ENCODE data around the gene ZFHX3.

Gene ZFHX3

GRCh38 chr16:72865258-72865657 is 182.7 kb downstream of the ZFHX3 start:
- DNase-seq: no peak

DNA sequence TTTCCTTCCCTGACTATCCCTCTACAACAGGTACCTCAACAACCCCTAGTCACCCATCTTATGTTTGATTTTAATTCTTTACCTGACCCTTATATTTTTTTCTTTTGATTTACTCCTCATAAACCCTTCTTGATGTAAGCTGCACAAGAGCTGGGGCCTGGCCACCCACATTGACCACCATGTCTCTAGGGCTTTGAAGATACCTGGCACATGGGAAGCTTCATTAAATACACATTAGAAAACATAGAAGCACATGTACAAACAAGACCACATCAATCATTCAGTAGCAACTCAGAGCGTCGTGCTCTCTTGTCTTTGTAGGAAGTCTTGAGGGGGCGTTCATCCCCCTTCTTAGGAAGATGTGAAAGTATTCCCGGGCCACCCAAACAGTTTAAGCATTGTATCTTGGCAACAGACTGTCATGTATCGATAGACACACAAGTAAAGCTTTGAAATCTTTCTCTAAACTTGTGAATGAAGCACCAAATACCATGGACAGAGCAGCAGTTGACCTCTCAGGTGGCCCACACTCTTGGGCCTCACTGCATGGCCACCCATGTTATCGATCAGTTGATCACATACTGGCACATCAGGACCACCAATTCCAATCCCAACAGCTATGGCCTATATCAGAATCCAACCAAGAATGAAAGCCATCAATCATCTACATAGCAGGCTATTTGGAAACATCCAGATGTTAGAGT is 183.6 kb downstream of the ZFHX3 start:
- no peak for DNase-seq

- no peak for DNase-seq
These were observed 185.8 kb downstream of the ZFHX3 start for GRCh38 chr16:72862090-72862489.

GRCh38 chr16:72860726-72861562 is 187.0 kb downstream of the ZFHX3 start:
- DNase-seq: no peak

DNA sequence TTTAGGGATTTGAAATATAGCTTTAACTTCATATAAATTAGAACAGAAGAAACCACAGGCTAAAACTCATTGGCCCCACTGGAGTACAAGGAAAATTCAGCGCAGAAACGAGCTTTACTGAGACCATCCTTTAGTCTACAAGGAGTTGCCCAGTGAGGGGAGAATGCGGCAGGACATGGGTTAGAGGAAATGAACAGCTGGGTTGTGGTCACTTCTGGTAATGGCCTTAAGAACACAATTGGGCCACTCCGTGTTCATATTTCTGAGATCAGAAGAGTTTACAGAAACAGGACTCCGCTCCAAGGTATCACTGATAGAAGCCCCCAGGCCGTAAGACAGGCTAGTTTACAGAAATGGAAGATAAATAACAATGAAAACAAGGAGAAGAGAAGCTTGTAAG is 188.3 kb downstream of the ZFHX3 start:
- no peak for DNase-seq

DNA sequence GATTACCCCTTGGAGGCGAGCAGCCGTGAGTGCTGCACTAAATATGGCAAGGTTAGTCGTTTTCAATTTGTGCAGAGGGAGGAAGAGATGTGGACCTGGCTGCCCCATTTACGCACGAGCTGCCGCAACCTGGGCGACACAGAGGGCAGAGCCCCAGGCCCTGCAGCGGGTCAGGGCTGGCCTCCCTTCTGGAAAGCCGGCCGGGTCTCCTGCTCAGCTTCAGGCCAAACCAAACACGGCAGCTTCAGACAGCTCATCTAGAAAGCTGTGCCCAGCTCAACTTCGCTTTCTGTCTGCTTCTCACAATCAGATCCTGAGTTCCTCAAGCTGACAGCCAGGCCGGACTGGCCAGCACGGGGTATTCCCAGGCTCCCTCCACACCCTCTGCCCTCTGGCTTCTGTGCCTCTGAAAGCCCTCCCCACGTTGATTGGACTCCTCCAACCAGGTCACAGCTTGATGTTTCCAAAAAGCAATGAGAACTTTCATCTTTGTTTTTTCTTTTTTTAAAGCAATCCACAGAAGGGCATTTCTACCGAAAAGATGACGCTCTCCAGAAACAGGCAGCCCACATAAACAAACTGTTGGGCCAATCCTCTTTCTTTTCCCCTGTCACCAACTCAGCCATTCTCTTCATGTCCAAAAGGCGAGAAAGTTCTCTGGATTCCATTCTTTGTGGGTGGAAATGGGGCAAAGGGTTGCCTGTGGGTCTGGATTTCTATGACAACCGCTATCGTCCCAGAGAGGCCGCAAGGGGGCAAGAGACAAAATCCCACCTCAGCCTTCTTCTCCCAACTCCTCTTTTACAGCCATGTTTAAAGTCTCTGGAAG is 189.0 kb downstream of the ZFHX3 start:
- no peak for DNase-seq

DNA sequence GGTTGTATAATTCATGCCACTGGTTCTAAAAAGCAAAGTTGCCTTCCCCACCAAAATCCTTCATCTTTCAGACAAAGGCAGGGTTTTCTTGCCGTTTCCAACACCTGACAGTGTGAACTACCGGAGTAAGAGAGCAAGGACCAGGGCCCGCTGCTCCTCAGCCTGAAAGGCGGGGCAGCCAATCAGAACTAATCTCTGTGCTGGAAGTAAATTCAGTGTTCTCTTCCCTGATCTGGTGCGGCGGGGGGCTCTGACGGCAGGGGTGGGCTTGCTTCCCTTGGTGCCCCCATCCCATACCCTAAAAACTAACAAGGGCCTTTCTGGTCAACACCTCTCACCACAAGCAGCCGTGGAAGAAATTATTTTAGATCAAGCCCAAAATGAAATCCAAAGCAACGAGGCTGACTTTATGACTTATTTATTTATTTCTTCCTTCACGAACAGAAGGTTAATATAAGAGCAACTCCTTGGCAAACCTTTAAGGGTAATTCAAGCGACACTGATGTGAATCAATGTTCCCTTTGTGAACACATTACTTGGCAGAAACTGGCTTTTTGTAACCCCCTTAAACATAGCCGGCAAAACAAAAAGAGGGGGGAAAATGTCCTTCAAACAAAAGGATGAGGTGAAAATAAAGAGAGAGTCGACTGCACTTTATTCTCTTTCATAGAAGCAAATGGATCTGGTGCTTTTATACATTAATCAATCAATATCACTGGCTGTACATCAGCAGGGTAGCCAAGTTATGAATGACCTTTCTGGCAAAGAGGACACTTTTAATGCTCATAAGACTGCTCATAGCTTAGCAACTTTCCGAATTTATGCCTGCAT is 189.9 kb downstream of the ZFHX3 start:
- DNase-seq: no peak

DNA sequence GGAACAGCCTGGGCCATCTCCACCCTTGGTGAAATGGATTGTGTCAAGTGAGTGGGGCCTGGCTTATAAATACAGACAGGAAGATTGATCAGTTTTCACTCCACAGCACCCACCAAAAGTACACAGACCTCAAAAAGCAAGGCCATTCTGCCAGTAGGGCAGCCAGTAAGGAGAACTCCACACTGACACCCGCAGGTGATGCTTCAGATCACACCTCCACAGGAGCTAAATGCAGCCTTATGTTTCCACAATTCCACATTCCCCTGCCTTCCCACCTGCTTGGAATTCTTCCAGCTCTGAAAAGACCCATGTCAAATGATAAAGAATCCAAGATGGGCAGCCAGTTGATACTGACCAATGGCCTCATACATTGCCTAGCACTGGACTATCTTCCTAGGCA is 191.1 kb downstream of the ZFHX3 start:
- DNase-seq: no peak

GRCh38 chr16:72854267-72854959 is 193.5 kb downstream of the ZFHX3 start:
- DNase-seq: no peak

GRCh38 chr16:72853575-72854266 is 194.2 kb downstream of the ZFHX3 start:
- no peak for DNase-seq

- no peak for DNase-seq
These were observed 195.5 kb downstream of the ZFHX3 start for GRCh38 chr16:72852421-72852820.

- DNase-seq: no peak
These were observed 197.1 kb downstream of the ZFHX3 start for GRCh38 chr16:72850853-72851252.

DNA sequence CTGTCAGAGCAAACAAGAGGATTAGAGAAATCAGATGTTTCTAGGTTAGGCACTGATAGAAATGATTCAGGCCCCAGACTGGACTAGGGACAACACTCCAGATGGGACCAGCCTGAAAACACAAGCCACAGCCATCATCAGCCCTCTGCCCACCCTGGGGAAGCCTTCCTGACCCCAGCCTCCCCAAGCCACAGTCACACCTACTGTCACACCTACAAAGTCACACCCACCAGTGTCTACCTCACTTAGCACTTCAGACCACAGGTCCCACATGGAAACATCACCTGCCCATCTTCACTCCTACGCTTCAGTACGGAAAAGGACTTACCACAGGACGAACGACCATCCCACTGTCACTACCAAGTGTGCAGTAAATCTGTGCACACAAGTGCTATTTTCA is 197.9 kb downstream of the ZFHX3 start:
- DNase-seq: no peak

GRCh38 chr16:72848759-72849664 is 198.9 kb downstream of the ZFHX3 start:
- peak in 1 of 2 experiments; percentile 18 for DNase-seq

DNA sequence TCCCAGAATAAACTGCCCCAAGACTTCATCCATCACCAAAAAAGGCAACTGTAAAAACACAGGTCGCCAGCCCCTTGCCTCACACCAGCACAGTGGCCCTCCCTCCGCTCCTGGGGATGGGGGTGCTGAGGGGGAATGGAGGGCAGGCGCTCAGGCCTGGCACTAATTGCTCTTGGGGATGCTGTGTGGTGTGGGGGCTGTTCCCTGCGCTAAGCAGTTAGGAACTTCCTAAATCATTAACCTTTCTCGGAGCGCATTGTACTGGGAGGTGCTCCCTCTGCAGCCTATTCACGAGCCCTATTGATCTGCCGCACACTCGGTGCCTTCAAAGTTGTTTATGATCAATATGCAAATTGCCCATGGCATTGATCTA is 199.9 kb downstream of the ZFHX3 start:
- no peak for DNase-seq

DNA sequence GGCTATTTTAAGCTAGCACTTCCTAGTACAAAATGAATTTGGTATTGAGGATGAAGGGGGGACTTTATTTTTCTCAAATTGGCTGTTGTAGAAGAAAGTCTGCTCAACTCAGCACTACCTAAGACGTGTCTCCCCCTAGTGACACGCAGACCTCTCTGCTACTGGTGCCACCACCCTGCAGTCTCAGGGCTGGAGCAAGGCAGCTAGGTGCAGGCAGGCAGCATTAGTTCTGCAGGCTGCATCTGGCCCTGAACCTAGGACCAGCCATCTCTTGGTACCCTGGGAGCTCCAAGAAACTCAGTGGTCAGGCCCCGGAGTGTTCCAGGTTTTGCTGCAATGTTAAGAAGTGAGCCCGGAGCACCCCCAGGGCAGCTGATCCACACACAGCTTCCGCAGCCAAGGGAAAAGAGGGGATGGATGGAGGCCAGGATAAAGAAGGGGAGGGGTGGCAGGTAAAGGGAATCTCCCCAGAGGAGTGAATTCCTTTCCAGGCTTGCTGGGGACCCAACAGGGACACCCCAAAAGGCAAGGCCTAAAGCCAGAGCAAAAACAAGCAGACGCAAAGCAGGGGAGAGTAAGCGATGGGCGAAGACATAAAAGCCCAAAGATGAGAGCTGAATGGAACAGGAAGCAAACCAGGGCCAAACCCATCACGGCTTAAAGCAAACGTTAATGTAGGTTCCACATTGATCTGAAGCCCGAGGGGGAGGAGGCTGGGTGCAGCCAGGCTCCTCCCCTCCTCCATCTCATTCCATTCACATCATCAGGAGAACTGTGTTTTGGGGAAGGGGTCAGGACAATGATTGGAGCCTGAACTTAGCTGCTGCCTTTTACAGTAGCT is 200.5 kb downstream of the ZFHX3 start:
- no peak for DNase-seq

DNA sequence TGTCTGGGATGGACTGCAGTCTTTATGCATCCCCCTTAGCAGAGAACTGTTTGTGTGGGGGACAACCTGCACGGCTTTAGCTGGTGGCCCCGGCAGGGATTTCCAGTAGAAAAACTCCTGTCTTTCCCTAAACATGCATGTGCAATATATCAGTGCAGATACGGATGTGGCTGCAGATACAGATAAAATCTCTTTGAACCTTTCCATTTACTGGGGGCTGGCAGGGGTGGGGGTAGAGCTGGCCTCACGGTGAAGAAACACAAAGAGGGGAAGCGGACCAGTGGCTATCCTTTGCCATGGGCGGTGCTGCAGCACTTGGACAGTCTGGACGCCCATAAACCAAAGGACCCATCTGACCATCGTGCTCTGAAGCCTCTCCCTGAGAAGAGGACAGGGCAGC is 201.3 kb downstream of the ZFHX3 start:
- no peak for DNase-seq

DNA sequence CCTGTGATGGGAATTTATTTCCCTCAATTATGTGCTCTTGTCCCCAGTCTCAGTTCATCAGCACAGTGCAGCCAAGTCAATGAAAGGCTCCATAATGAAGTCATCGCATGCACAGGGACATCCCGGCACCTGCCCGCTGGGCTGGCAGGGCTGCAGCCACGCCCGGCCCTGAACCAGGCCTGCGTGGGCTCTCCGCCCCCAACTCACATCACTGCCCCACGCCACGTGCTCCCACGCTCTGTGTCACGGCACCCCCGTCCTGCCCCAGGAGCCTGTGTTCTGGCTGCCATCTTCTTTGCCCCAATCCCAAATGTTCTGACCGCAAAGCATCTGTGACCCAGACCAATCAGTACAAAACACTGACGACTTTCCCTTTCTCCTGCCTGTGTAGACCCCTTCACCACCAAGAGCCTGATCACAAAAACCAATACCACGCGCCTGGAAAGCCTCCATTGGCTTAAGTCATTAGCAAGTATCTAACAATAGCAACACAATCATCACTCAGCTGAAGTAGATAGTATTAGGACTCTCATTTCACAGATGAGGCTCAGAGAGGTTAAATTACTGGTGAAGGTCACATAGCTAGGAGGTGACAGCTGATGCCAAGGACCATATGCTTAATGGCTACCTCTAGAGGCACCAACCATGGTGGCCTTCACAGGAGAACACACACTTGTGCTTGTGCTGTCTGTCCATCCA is 202.5 kb downstream of the ZFHX3 start:
- no peak for DNase-seq

Data from cerebellar nuclear complex (tissue), 1 donor.